Retinal pigment epithelial cell (primary cell): ENCODE results near the gene AMT.

Experiments
- DNase-seq: peaks from one replicate; pipeline ENCODE4 v3.0.0-alpha.2; 2010; ENCODE audit warnings: low read depth
- H3K4me3 ChIP-seq: 2 replicates; pipeline ENCODE4 v1.5.1; 2011; ENCODE audit warnings: mild to moderate bottlenecking, low read length, control low read depth, moderate library complexity
- CTCF ChIP-seq: conservative IDR thresholded peaks from 2 replicates; pipeline ENCODE4 v1.5.1; 2011; ENCODE audit warnings: low read depth, low read length, control low read depth, inconsistent platforms

Gene AMT

DNA sequence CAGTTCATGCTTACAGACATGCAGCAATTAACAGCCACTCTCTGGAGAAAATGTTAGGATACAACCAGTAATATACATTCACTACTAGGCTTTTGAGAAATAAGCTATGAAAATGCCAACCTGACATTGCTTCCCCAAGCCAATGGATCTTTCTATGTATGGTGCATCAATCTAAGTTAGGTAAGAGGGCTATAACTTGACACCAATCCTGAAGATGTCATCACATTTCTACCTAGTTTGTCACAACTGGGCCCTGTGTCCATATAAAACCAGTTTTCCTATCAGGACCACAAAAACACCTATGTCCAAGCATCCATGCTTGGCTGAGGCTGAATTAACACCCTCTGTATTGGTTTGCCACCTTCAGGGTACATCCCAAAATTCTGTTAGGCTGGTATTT, 50.3 kb downstream of the AMT start:
- no peak overlapping the region for H3K4me3 ChIP-seq
- no peak for TF ChIP-seq CTCF
- DNase-seq, result no peak

DNA sequence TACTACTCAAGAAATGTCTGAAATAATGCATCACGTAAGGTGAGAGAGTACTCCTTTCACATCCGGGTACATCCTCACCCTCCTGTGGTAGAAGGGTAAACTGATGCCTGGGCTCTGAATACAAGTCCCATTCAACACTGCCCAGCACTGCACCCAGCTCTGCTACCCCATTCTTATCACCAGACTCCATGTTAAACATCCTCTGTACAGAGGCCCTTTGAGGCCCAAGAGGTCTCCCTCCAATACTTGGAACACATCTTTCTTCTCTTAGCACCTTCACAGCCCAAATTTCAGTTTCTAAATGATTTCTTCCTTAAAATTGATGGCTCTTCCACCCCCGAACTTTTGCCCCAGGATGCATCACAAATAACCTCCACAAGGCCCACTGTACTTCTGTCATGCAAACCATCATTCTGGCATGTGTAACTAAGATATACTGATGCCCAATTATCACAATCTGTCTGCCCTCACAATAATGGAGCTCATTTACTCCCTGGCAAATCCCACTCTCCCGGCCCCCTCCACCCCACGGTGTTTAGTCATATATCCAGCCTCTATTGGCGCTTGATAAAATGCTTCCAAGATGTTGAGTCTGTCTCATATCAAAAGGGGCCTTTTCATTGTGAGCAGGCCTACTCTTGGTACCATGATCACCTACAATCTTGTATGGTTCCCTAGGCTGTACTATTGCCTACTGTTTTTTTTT, 51.5 kb downstream of the AMT start:
- no peak for DNase-seq
- H3K4me3 ChIP-seq, result no peak overlapping the region
- no peak for TF ChIP-seq CTCF
